A549 treated with Mapracorat at 1 μM for 4 hours (cell line): ENCODE measurements around the gene EXOSC2. TPM values are rescaled to one million over a fixed set of nuclear protein-coding genes. Genes with fewer than 3 reads are reported as not detected.

Experiments used
- total RNA-seq: library from RNA; stranded (reverse); fragments of 200-300 nt; extraction: Qiagen RNA extraction; gene quantifications from 5 replicates; pipeline ENCODE4 v1.2.3, GENCODE V29; 2022

The EXOSC2 gene, protein sequence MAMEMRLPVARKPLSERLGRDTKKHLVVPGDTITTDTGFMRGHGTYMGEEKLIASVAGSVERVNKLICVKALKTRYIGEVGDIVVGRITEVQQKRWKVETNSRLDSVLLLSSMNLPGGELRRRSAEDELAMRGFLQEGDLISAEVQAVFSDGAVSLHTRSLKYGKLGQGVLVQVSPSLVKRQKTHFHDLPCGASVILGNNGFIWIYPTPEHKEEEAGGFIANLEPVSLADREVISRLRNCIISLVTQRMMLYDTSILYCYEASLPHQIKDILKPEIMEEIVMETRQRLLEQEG
- total RNA-seq: 48.2 to 73.3 TPM (median 50.2 TPM) in 5 replicates

DNA sequence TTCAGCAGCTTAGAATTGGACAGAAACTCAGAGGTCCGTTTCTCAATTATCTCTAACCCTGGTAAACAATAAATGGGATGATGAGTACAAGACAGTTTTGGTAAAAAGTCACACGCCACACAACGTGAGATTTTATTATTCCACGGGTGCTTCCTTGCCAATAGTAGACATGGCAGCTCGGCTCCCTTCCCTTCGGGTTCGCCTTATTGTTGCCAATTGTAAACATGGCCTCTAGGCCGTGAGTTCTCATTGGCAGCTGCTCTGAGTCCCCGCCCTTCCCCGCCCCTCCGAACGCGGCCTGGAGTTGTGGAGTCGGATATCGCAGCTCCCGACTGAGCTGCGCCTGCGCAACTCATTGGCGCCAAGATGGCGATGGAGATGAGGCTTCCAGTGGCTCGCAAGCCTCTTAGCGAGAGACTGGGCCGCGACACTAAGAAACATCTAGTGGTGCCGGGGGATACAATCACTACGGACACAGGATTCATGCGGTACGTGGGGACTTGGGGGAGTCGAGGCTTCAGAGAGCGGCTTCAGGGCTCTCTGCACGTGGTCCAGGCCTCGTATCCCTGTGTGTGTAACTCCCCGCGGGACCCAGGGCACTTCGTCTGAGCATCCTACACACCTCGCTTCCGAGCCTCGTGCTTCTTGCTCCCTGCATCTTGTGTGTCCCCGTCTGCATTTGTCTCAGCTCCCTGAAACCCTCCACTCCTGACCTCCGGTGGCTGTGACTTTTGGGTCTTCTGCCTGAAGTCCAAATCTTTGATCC lies at the start of gene EXOSC2:
Gene EXOSC2 (plus strand): TSS at position 355 of the 766 bp plus-strand sequence. CDS start 12 bp downstream, at position 367.

DNA sequence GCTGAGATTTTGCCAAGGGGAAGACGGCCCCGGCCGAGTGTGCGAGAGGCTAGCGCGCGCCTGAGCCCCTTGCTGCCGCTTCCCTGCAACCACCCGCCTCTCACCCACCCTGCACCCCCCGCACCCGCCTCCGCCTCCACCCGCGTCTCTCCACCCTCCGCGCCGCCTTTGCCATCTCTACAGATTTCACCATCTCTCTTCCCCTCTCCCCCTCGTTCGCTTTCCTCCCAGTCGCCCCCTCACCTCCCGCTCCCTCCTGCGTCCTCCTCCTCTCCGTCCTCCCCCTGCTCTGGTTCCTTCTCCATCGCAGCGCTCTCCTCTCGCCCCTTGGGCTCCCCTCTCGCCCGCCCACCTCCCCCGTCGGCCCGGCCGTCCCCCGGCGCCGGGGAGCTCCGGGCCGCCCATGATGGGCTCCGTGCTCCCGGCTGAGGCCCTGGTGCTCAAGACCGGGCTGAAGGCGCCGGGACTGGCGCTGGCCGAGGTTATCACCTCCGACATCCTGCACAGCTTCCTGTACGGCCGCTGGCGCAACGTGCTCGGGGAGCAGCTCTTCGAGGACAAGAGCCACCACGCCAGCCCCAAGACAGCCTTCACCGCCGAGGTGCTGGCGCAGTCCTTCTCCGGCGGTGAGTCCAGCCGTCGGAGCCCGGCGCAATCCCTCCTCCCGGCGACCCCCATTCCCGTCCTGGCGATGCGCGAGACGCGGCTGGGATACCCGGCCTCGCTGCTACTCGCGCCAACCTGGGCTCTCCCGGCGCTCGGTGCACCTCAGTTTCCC lies 29.1 kb upstream of the EXOSC2 start, which contains the start of gene PRDM12:
Gene PRDM12 (plus strand): TSS at position 344 of the 778 bp plus-strand sequence. CDS start 60 bp downstream, at position 404.

Other genes starting within 250 kb of the EXOSC2 start
- gene ASS1, start 248.8 kb upstream of the EXOSC2 start, total RNA-seq: 18.0 to 21.5 TPM (median 20.0 TPM) in 5 replicates
- 47.4 to 51.4 TPM (median 50.5 TPM) in 5 replicates for gene FUBP3, start 114.2 kb upstream of the EXOSC2 start, total RNA-seq
- gene PRDM12, start 29.2 kb upstream of the EXOSC2 start, total RNA-seq: 0.23 to 0.39 TPM (median 0.29 TPM) in 5 replicates
- 37.5 to 53.7 TPM (median 51.9 TPM) in 5 replicates for gene ABL1, start 141.5 kb downstream of the EXOSC2 start, total RNA-seq
- gene QRFP, start 203.0 kb downstream of the EXOSC2 start, total RNA-seq: not detected in 5 replicates
- gene FIBCD1, start 245.5 kb downstream of the EXOSC2 start, total RNA-seq: 12.5 to 19.2 TPM (median 16.0 TPM) in 5 replicates